GM10266 (cell line): Measurements from ENCODE around the gene SLC23A2.
"Not testable (repeated sequence)": the region's sequence is repeated elsewhere in the genome, so short reads cannot be mapped to it uniquely, and the experiment has no call there.

Experiments
- DNase-seq: peaks from one replicate; pipeline ENCODE4 v3.0.0; 2012; ENCODE audit errors: extremely low spot score
- TF ChIP-seq, protein P1 (sequence below): IDR thresholded peaks from 2 replicates; pipeline ENCODE4 v1.5.1; 2012; ENCODE audit warnings: mild to moderate bottlenecking, low read depth; ENCODE audit not compliant: control insufficient read depth, insufficient read depth; ENCODE audit errors: missing control alignments

SLC23A2 gene

DNA sequence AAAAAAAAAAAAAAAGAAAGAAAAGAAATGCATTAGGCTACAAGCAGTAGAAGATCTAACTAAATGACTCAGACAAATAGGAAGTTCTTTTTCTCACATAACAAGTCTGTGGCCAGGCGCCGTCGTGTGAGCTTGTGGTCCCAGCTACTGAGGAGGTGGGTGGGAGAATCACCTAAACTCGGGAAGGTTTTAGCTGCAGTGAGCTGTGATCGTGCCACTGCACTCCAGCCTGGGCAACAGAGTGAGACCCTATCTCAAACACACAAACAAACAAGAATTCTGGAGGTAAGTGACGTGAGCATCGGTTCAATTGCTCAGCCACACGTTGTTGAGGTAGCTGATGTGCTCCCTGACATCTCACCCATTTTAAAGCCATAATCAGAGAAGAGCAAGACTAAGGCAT lies 37.9 kb upstream of the SLC23A2 start:
- TF ChIP-seq, protein P1, sequence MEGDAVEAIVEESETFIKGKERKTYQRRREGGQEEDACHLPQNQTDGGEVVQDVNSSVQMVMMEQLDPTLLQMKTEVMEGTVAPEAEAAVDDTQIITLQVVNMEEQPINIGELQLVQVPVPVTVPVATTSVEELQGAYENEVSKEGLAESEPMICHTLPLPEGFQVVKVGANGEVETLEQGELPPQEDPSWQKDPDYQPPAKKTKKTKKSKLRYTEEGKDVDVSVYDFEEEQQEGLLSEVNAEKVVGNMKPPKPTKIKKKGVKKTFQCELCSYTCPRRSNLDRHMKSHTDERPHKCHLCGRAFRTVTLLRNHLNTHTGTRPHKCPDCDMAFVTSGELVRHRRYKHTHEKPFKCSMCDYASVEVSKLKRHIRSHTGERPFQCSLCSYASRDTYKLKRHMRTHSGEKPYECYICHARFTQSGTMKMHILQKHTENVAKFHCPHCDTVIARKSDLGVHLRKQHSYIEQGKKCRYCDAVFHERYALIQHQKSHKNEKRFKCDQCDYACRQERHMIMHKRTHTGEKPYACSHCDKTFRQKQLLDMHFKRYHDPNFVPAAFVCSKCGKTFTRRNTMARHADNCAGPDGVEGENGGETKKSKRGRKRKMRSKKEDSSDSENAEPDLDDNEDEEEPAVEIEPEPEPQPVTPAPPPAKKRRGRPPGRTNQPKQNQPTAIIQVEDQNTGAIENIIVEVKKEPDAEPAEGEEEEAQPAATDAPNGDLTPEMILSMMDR, result no peak
- peak; percentile 55 for DNase-seq

- peak; percentile 36 for DNase-seq
- TF ChIP-seq, protein P1, result no peak
Measured at GRCh38 chr20:5036828-5037227, 35.5 kb upstream of the SLC23A2 start.

GRCh38 chr20:5035518-5035917 lies 34.2 kb upstream of the SLC23A2 start:
- DNase-seq, result not testable (repeated sequence)

- TF ChIP-seq, protein P1, result no peak
- no peak for DNase-seq
Measured at GRCh38 chr20:5033566-5033965, 32.3 kb upstream of the SLC23A2 start.

DNA sequence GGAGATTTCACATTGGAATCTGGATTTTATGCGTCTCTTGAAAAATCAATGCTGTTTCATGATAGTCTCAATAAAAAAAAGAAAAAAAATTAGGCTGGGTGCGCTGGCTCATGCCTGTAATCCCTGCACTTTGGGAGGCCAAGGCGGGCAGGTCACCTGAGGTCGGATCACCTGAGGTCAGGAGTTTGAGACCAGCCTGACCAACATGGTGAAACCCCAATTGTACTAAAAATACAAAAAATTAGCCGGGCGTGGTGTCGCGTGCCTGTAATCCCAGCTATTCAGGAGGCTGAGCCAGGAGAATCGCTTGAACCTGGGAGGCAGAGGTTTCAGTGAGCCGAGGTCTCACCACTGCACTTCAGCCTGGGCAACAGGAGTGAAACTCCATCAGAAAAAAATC lies 30.4 kb upstream of the SLC23A2 start:
- DNase-seq, result not testable (repeated sequence)

DNA sequence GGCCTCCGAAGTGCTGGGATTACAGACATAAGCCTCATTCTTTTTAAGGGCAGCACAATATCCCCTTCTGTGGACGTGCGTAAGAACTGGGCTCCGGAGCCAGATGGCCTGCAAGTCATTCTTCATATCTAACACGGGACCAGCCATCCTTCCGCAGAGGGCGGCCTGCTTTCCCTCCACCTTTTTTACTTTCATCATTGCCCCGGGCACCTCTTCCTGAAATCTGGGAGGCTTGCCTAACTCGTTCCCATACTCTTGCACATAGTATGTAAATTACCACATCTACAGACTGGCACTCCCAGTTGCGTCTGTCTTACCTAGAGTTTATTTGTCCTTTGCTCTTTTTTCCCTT lies 29.9 kb upstream of the SLC23A2 start:
- TF ChIP-seq, protein P1, result no peak
- DNase-seq, result no peak

DNA sequence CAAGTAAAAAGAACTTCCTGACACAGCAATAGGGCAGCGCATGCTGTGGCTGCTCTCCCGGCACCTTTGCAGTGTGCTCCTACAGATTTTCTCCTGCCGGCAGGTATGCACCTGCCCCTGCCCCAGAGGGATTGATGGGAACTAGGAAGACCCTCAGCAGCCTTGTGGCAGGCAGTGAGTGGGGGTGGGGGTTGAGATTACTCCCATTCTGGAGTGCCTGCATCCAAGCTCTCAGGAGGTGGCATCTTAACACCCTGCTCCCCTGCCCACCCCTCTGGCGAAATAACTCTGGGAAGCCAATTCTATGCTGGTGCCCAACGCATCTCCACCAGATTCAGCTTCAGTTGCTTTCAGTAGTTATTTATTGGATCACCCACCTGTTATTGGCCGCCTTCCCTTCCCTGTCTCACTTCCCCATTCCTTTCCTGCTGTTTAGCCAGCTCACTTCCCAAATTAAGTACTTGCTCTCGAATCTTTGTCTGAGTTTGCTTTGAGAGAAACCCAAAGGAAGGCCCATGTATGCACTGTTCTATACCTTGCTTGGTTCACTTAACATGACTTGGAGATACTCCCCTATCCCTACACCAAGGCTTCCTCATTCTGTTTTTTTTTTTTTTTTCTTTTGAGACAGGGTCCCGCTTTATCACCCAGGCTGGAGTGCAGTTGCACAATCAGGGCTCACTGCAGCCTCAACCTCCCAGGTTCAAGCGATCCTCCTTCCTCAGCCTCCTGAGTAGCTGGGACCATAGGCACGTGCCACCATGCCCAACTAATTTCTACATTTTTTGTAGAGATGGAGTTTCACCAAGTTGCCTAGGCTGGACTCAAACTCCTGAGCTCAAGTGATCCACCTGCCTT lies 29.3 kb upstream of the SLC23A2 start:
- TF ChIP-seq, protein P1, result no peak
- no peak for DNase-seq

GRCh38 chr20:5028258-5029059 lies 27.1 kb upstream of the SLC23A2 start:
- DNase-seq, result not testable (repeated sequence)
